Measurements from ENCODE around the gene CHPF.

- no peak for TF ChIP-seq CTCF (conservative IDR thresholded peaks at IDR 0.05; ENCODE audit: low read depth, low read length)
- TF ChIP-seq EZH2 (IDR thresholded peaks at IDR 0.05; ENCODE audit: low read length, unreplicated experiment) = no peak
These were observed 44.1 kb downstream of the CHPF start for GRCh38 chr2:219499555-219499954.

All from PC-3 (cell line).